SK-N-MC (cell line): ENCODE measurements around the gene TRIM25.
"Not testable (repeated sequence)": the region's sequence is repeated elsewhere in the genome, so short reads cannot be mapped to it uniquely, and the experiment has no call there.

Source experiments
- DNase-seq: peaks from one replicate; pipeline ENCODE4 v3.0.0-alpha.2; 2011; ENCODE audit warnings: low read depth, low spot score
- H3K27ac ChIP-seq: fragments of 200-600 bp; sonication (generic); 2 replicates; pipeline ENCODE4 v1.5.1; 2016; ENCODE audit warnings: mixed run types
- H3K36me3 ChIP-seq: fragments of 200-600 bp; sonication (generic); 2 replicates; pipeline ENCODE4 v1.6.1; 2017; ENCODE audit warnings: antibody characterized with exemption, low read length, mixed read lengths; ENCODE audit not compliant: insufficient read depth
- H3K4me3 ChIP-seq: fragments of 200-600 bp; sonication (generic); 2 replicates; pipeline ENCODE4 v1.5.1; 2016
- H3K9ac ChIP-seq: fragments of 200-600 bp; sonication (generic); 2 replicates; pipeline ENCODE4 v1.8.0; 2017; ENCODE audit warnings: mixed run types, mixed read lengths; ENCODE audit not compliant: insufficient read length
- H3K9me3 ChIP-seq: fragments of 200-600 bp; sonication (generic); 2 replicates; pipeline ENCODE4 v1.6.1; 2017; ENCODE audit warnings: low read depth, mild to moderate bottlenecking, antibody characterized with exemption, low read length, moderate library complexity, mixed read lengths
- EZH2 ChIP-seq: fragments of 200-600 bp; sonication (generic); IDR thresholded peaks from one replicate; pipeline ENCODE4 v1.6.1; 2017; ENCODE audit warnings: antibody characterized with exemption
- FOXP2 ChIP-seq: optimal IDR thresholded peaks from 2 replicates; pipeline ENCODE3; 2011; ENCODE audit warnings: mild to moderate bottlenecking, moderate library complexity; ENCODE audit not compliant: insufficient read depth; ENCODE audit errors: extremely low read length, control extremely low read depth
- POLR2AphosphoS5 ChIP-seq: IDR thresholded peaks from 2 replicates; pipeline ENCODE4 v1.6.1; 2012; ENCODE audit warnings: mild to moderate bottlenecking, low read depth, low read length, borderline replicate concordance

TRIM25 gene

DNA sequence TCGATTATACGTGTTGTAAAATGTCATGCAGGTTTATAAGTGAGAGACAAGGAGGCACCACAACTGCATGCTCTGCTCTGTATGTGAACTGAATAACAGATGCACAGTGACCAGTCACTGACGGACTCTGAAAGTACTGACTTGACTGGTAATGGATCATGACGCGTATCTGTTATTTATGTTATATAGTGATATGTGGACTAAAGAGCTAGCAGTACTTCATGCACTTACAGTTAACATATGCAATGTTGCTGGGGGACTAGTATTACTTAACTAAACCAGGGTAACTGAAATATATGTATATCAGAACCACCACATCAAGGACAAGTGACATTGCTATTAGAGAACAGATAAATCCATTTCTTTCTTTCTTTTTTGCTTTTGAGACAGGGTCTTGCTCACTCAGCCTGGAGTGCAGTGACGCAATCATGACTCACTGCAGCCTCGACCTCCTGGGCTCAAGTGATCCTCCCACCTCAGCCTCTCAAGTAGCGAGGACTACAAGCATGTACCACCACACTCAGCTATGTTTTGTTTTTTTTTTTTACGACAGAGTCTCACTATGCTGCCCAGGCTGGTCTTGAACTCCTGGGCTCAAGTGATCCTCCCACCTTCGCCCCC is 29.8 kb upstream of the TRIM25 start:
- Histone ChIP-seq H3K9me3 (no peaks in the 10 kb centered on the region), H3K4me3 (no peak overlapping the region), H3K9ac (no peak overlapping the region), H3K27ac (no peak overlapping the region), H3K36me3 (peaks cover 74% of the 10 kb centered on the region)
- TF ChIP-seq FOXP2 (no peak), POLR2AphosphoS5 (no peak), EZH2 (no peak)
- no peak for DNase-seq

DNA sequence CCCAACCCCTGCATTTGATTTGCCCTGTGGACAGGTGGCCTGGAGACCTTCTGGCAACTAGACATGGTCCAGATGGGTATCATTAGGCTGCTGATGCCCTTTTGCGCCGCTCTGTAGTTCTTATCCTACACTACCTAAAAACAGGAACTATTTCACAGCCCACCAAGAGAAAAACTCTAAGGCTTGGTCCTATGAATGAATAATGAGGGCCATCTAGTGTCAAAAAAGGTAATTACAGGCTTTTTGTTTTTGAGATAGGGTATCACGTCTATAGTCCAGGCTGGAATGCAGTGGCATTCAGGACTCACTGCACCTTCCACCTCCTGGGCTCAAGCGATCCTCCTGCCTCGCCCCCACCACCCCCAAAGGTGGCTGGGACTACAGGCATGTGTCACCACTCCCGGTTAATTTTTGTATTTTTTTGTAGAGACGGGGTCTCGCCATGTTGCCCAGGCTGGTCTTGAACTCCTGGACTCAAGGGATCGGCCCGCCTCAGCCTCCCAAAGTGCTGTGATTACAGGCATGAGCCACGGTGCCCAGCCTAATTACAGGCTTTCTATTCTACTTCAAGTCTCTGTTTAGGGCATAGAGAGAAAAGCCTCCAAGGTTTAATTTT is 26.1 kb upstream of the TRIM25 start:
- TF ChIP-seq POLR2AphosphoS5: no peak
- TF ChIP-seq EZH2: no peak
- TF ChIP-seq FOXP2: no peak
- H3K9ac ChIP-seq: no peak overlapping the region
- peaks cover 81% of the 10 kb centered on the region for H3K36me3 ChIP-seq
- H3K27ac ChIP-seq: no peak overlapping the region
- no peak for DNase-seq
- H3K9me3 ChIP-seq: no peaks in the 10 kb centered on the region
- H3K4me3 ChIP-seq: no peak overlapping the region

GRCh38 chr17:56938206-56938605 is 24.4 kb upstream of the TRIM25 start:
- not testable (repeated sequence) for DNase-seq, H3K4me3 ChIP-seq, H3K27ac ChIP-seq, H3K9ac ChIP-seq, H3K9me3 ChIP-seq
- H3K36me3 ChIP-seq: peaks cover 74% of the 10 kb centered on the region

GRCh38 chr17:56937687-56938086 is 23.8 kb upstream of the TRIM25 start:
- Histone ChIP-seq H3K27ac (no peak overlapping the region), H3K9ac (no peak overlapping the region), H3K36me3 (peaks cover 70% of the 10 kb centered on the region), H3K4me3 (no peak overlapping the region), H3K9me3 (no peaks in the 10 kb centered on the region)
- no peak for DNase-seq
- TF ChIP-seq POLR2AphosphoS5 (no peak), EZH2 (no peak), FOXP2 (no peak)

DNA sequence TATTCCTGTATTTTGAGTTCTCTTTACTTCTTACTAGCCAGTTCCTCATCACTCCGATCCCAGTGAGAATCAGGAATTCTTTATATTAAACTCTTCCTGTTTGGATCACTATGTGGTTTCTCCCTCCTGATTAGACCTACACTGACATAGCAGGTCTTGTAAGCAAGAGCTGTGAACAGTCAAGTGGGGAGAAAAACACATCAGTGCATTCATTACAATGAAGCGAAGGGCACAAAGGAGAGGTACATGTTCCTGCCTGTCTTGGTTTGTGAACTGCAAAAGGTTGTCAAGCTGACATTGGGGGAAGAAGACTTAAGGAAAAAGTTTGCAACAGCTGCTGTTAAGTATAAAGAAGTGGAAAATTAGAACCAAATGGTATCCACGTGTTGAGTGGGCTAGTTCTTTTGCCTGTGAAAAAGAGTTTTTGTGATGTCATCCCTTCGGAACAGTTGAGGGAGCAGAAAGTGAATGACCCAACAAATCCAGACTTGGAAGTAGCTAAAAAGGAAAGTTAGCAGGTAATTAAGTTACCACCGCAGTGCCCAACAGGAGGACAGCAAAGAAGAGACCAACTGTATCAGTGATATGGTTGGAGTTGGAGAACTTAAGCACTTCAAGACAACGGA is 23.0 kb upstream of the TRIM25 start:
- H3K36me3 ChIP-seq: peaks cover 67% of the 10 kb centered on the region
- no peak overlapping the region for H3K4me3 ChIP-seq
- DNase-seq: no peak
- no peak overlapping the region for H3K27ac ChIP-seq
- TF ChIP-seq EZH2: no peak
- TF ChIP-seq FOXP2: no peak
- TF ChIP-seq POLR2AphosphoS5: no peak
- no peaks in the 10 kb centered on the region for H3K9me3 ChIP-seq
- no peak overlapping the region for H3K9ac ChIP-seq

DNA sequence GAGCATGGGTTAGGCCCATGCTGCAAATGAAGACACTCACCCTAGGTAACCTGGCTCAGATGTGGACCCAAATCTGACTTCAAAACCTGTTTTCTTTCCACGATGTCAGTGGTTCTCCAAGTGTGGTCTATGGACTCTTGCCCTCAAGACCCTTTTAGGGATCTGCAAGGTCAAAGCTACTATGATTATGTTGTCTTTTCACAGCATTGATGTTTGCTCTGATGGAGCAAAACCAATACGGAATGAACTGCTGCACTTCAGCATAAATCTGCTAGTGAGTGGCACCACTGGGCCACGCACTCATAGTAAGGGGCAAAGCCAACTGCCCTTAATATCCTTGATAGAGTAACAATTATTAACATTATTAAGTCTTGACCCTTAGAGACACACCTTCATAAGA is 21.6 kb upstream of the TRIM25 start:
- H3K27ac ChIP-seq: no peak overlapping the region
- TF ChIP-seq FOXP2 (no peak), POLR2AphosphoS5 (no peak), EZH2 (no peak)

DNA sequence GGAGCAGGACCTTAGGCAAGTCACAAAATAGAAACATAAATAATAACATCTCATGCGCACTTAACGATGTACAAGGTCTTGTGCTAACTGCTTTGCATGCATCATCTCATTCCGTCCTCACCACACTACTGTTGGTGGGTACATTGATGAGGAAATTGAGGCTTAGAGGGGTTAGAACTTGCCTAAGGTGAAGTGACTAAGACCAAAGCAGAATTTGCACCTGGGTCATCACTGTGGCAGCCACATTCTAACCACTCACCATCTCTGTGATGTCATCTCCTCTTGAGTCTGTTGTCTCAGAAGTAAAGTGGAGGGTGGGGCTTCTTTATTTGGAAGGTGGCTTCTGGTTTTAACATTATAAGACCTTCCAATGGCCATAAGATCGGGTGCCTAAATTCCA is 20.4 kb upstream of the TRIM25 start:
- no peak for DNase-seq
- no peak for TF ChIP-seq POLR2AphosphoS5
- no peak for TF ChIP-seq EZH2
- no peak for TF ChIP-seq FOXP2
- Histone ChIP-seq H3K36me3 (peaks cover 47% of the 10 kb centered on the region), H3K9ac (no peak overlapping the region), H3K4me3 (no peak overlapping the region), H3K27ac (no peak overlapping the region), H3K9me3 (peaks cover 7% of the 10 kb centered on the region; the same call in 1 of the 2 replicates)

More for the DNA sequence above, 21.6 kb upstream of the TRIM25 start:
- Histone ChIP-seq H3K9ac (no peak overlapping the region), H3K36me3 (peaks cover 56% of the 10 kb centered on the region), H3K9me3 (0 out of 2 replicates have a peak, but pooled peaks cover 3% of the 10 kb centered on the region), H3K4me3 (no peak overlapping the region)
- DNase-seq: no peak

- no peak overlapping the region for H3K27ac ChIP-seq
- no peak for DNase-seq
- TF ChIP-seq POLR2AphosphoS5 (no peak), FOXP2 (no peak), EZH2 (no peak)
- H3K9me3 ChIP-seq: peaks cover 8% of the 10 kb centered on the region; the same call in 1 of the 2 replicates
- H3K36me3 ChIP-seq: peaks cover 44% of the 10 kb centered on the region
- no peak overlapping the region for H3K4me3 ChIP-seq
- H3K9ac ChIP-seq: no peak overlapping the region
Measured at GRCh38 chr17:56933868-56934267, 20.0 kb upstream of the TRIM25 start.
